Ectodermal cell (in vitro differentiated cells): ENCODE measurements around the gene SLC36A3. TPM values are rescaled to one million over a fixed set of nuclear protein-coding genes. Genes with fewer than 3 reads are reported as not detected.

ENCODE experiments used
- H3K27ac ChIP-seq: 2 replicates; pipeline ENCODE4 v1.7.0; 2013; ENCODE audit warnings: mild to moderate bottlenecking, low read depth, low read length; ENCODE audit not compliant: insufficient read depth, poor library complexity, severe bottlenecking
- H3K27me3 ChIP-seq: 2 replicates; pipeline ENCODE4 v1.7.0; 2013; ENCODE audit warnings: mild to moderate bottlenecking, low read length; ENCODE audit not compliant: insufficient read depth, control insufficient read depth, poor library complexity, severe bottlenecking
- H3K36me3 ChIP-seq: one replicate; pipeline ENCODE4 v1.7.0; 2013; ENCODE audit warnings: low read length; ENCODE audit not compliant: control insufficient read depth, insufficient read depth
- H3K4me1 ChIP-seq: one replicate; pipeline ENCODE4 v1.7.0; 2013; ENCODE audit warnings: low read length; ENCODE audit not compliant: control insufficient read depth, insufficient read depth
- H3K4me3 ChIP-seq: 2 replicates; pipeline ENCODE4 v1.7.0; 2013; ENCODE audit warnings: low read depth, low read length, control low read depth; ENCODE audit not compliant: insufficient read depth
- H3K9me3 ChIP-seq: 2 replicates; pipeline ENCODE4 v1.7.0; 2013; ENCODE audit warnings: mild to moderate bottlenecking, low read length, moderate library complexity; ENCODE audit not compliant: control insufficient read depth
- WGBS, 2 experiments: methylation state at CpG; one replicate each; pipeline ENCODE4 v1.1.7; 2013; ENCODE audit warnings: missing lambda C conversion rate in 2 of 2; 5-methylcytosine and 5-hydroxymethylcytosine counted together
- polyA plus RNA-seq, 4 experiments: library from polyadenylated mRNA; stranded (reverse); fragments of 50-300 nt; gene quantifications; one replicate each; pipeline ENCODE4 v1.2.3, GENCODE V29; 2013

The SLC36A3 gene
- polyA plus RNA-seq (2013, experiment 1 of 4): not detected
- not detected for polyA plus RNA-seq (2013, experiment 2 of 4)
- not detected for polyA plus RNA-seq (2013, experiment 3 of 4)
- not detected for polyA plus RNA-seq (2013, experiment 4 of 4)

DNA sequence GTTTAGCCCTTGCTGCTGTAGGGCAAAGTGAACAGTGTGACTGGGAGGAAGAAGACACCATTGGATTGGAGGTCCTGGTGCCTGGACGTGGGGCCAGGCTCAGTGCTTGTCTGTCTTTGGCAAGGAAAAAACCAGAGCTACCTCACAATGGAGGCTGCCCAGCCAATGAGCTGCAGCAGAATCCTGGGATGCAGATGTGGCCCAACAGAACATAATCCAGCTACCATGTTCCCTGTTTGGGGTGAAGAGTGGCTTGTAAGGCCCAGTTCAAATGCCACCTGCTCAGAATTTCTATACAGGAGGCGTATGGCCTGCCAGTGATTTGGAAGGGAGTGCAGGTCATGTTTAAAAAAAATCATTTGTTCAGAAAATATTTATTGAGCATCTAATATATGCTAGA, at the start of gene SLC36A3:
SLC36A3 (minus strand) TSS at position 101 of the 400 bp plus-strand sequence. CDS start 412 bp downstream, outside the sequence.
- H3K27ac ChIP-seq: no peak within 1 kb of the TSS
- no peaks in the 10 kb centered on the region for H3K36me3 ChIP-seq
- no peaks in the 10 kb centered on the region for H3K27me3 ChIP-seq
- WGBS, 2 experiments: 75 to 80% methylated on average over 1 to 2 of the region's 2 CpGs
- H3K9me3 ChIP-seq: no peaks in the 10 kb centered on the region
- no peaks in the 10 kb centered on the region for H3K4me1 ChIP-seq
- H3K4me3 ChIP-seq: no peak within 1 kb of the TSS

DNA sequence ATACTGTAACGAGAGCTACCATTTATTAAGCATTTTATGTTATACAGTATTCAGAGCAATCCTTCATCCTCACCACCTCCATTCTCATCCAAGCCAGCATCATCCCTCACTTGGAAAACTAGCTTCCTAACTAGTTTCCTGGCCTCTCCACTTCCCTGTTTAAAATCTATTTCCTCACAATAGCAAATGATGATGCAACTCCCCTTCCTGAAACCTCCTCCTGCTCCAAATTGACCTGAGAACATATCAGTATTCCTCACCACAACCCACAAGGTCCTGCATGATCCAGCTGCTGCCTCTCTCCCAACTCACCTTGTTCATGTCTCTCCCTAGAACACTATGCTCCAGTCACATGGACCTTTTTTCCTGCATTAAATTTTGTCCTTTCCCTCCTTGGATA, 48.1 kb upstream of the SLC36A3 start:
- Histone ChIP-seq H3K4me3 (no peak overlapping the region), H3K36me3 (no peaks in the 10 kb centered on the region), H3K4me1 (peaks cover 13% of the 10 kb centered on the region), H3K27ac (no peak overlapping the region), H3K9me3 (no peaks in the 10 kb centered on the region), H3K27me3 (peaks cover 53% of the 10 kb centered on the region)
- WGBS, 2 experiments: 96 to 100% methylated on average over 1 of the region's 1 CpG

DNA sequence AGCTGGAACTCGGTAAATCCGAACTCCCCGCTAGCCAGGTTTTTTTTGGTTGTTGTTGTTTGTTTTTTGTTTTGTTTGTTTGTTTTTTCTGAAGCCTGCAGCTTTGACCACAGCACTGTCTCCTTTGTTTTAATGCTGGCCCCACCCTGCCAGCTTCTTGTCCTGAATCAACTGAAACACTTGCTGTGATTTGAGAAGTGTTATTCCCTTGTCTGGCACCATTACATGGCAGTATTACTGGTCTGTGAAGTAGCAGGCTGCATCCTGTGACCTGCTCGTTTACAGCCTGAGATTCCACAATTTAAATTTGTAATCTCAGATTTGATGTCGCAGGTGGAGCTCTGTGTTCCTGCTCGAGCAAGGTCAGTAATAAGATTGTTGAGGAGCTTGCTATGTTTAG, 45.2 kb upstream of the SLC36A3 start:
- H3K27ac ChIP-seq: no peak overlapping the region
- WGBS, 2 experiments: 37 to 43% methylated on average over 6 of the region's 6 CpGs

DNA sequence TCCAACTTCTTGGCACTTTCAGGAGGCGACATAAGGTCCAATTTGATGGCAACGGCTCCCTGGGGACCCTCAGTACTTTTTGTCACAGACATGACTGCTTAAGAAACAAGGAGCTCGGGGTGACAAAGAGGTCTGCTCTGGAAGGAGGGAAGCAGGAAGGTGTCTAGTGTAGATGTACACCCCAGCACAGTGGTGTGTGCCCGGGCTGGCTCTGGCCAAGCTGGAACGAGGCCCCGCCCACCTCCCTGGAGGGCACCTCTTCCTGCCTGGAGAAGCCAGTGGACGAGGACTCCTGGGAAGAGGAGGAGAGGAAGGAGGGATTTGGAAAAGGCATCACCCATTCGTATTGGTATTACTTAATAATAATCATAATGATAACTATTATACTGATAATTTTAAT, 43.8 kb upstream of the SLC36A3 start, which contains the start of gene SLC36A2:
SLC36A2 (minus strand) TSS at position 191 of the 400 bp plus-strand sequence; CDS start at position 92, 99 bp downstream.
- Histone ChIP-seq H3K27ac (no peak within 1 kb of the TSS), H3K27me3 (peaks cover 78% of the 10 kb centered on the region), H3K4me1 (peaks cover 30% of the 10 kb centered on the region), H3K36me3 (no peaks in the 10 kb centered on the region), H3K9me3 (no peaks in the 10 kb centered on the region), H3K4me3 (no peak within 1 kb of the TSS)
- WGBS, 2 experiments: 85 to 88% methylated on average over 6 to 7 of the region's 8 CpGs

More for the DNA sequence above, 45.2 kb upstream of the SLC36A3 start:
- no peak overlapping the region for H3K4me3 ChIP-seq
- peaks cover 30% of the 10 kb centered on the region for H3K4me1 ChIP-seq
- no peaks in the 10 kb centered on the region for H3K36me3 ChIP-seq
- H3K27me3 ChIP-seq: peaks cover 69% of the 10 kb centered on the region
- H3K9me3 ChIP-seq: no peaks in the 10 kb centered on the region

DNA sequence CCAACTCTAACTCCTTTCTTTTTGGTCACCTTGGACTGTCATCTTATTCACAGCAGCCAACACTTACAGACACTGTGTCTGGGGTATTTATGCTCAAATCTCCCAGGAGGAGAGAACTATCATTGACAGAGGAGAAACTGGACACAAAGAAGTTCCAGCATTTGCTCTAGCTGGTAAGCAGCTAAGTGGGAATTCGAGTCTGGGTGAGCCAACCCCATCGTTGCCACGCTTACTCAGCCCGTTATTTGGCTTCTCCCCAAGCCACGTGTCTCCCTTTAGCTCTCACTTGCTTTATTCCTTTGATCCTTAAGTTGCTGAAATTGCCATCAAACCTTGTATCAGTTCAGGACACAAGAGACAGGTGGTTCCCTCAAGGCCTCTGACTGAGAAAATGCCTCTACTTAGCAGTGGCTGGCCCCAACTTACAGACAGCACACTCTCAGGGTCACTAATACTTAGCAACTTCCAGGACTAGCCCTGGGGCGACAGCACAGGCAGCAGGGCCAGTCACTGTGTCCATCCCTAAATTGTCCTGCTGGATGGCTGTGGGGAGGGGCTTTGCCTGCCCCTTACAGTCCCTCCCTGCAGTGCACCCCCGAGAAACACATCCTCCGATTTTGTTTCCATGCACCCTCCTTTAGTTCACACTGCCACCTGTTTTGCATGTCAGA, 42.4 kb upstream of the SLC36A3 start:
- 55 to 59% methylated on average over 8 of the region's 8 CpGs for WGBS, 2 experiments
- H3K4me3 ChIP-seq: no peak overlapping the region
- H3K27me3 ChIP-seq: peaks cover 67% of the 10 kb centered on the region
- H3K9me3 ChIP-seq: no peaks in the 10 kb centered on the region
- H3K4me1 ChIP-seq: peaks cover 30% of the 10 kb centered on the region
- H3K27ac ChIP-seq: no peak overlapping the region
- H3K36me3 ChIP-seq: no peaks in the 10 kb centered on the region

DNA sequence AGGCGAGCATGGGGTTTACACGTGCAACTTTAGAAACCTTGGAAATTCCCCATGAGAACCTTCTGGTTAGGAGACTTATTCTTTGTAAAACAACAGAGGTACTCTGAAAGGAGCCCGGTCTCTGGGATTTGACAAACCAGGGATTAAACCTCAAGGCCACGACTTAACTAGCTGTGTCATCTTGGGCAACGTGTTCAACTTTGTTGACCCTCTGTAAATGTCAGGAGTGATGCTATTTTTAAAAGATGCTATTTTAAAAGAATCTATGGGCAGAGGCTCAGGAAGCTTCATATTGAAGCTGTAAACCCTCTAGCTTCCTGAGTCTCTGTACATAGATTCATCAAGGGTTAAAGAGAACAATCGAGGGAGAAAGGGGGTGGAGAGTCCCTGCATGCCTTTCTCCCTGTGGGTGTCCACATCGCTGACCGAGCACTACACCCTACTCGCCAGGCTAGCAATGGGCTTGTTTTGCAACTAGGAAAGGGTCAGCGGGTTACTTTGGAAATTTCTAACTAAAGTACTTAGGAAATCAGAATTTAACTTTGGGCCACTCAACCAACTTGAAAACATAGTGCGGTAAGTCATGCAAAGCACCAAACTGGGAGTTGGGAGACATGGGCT, 41.7 kb upstream of the SLC36A3 start:
- 34 to 35% methylated on average over 11 of the region's 11 CpGs for WGBS, 2 experiments
- H3K4me3 ChIP-seq: no peak overlapping the region

DNA sequence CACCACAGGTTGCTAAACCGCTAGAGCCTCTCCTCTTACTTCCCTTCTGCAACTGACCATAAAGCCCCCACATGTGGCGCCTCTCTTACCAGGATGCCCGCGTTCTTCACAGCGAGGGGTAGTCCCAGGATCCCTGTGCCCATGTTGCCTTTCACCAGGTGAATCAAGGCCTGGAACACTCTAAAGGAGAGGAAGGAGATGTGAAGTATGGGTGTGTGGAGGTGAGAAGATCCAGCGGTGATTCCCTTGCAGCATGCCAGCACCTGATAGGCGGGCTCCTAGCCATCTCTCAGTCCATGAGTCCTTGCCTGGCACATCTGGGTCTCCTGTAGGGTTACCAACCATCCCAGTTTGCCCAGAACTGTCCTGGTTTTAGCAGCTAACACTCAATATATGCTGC, 40.5 kb upstream of the SLC36A3 start:
- H3K27me3 ChIP-seq: peaks cover 57% of the 10 kb centered on the region
- H3K27ac ChIP-seq: no peak overlapping the region
- no peak overlapping the region for H3K4me3 ChIP-seq
- H3K4me1 ChIP-seq: peaks cover 30% of the 10 kb centered on the region
- H3K9me3 ChIP-seq: no peaks in the 10 kb centered on the region
- no peaks in the 10 kb centered on the region for H3K36me3 ChIP-seq
- WGBS, 2 experiments: 94% methylated on average over 7 of the region's 7 CpGs

More for the DNA sequence above, 41.7 kb upstream of the SLC36A3 start:
- Histone ChIP-seq H3K36me3 (no peaks in the 10 kb centered on the region), H3K27ac (no peak overlapping the region), H3K9me3 (no peaks in the 10 kb centered on the region), H3K27me3 (peaks cover 65% of the 10 kb centered on the region), H3K4me1 (peaks cover 30% of the 10 kb centered on the region)

DNA sequence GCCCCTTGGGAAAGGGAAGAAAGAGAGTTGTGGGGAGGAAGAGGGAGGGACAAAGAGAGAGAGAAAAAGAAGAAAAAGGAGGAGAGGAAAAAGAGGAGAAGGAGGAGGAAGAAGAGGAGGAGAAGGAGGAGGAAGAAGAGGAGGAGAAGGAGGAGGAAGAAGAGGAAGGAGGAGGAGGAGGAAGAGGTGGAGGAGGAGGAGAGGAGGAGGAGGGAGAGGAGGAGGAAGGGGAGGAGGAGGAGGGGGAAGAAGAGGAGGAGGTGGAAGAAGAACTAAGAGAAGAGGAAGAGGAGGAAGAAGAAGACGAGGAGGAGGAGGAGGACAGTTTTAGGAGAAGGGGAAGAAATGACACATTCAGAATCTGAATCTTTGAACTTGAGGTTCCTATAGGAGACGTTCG, 36.4 kb upstream of the SLC36A3 start:
- Histone ChIP-seq H3K27ac (no peak overlapping the region), H3K9me3 (no peaks in the 10 kb centered on the region), H3K4me1 (peaks cover 6% of the 10 kb centered on the region), H3K36me3 (no peaks in the 10 kb centered on the region), H3K4me3 (no peak overlapping the region), H3K27me3 (peaks cover 26% of the 10 kb centered on the region)
- 89 to 91% methylated on average over 3 of the region's 3 CpGs for WGBS, 2 experiments

DNA sequence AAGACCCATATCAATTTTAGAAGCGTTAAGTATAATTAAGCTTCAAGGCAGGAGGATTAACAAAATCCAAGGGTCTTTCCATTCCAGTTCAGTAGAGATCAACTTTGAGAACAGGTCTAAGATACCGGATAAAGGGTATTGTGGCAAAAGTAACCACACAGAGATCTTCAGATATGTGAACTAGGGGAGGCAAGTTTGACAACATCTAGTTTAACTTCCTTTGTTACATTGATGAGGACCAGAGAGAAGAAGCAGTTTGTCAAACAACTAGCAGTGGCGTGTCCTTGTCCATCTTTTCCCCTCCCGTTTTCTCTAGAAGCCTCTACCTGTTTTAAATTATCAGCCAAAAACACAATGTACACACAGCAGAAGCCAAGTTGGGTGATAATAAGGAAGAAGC, 35.2 kb upstream of the SLC36A3 start:
- Histone ChIP-seq H3K27me3 (peaks cover 18% of the 10 kb centered on the region), H3K4me1 (no peaks in the 10 kb centered on the region), H3K9me3 (no peaks in the 10 kb centered on the region), H3K36me3 (no peaks in the 10 kb centered on the region), H3K4me3 (no peak overlapping the region), H3K27ac (no peak overlapping the region)
- WGBS, 2 experiments: 96% methylated on average over 3 to 4 of the region's 4 CpGs

DNA sequence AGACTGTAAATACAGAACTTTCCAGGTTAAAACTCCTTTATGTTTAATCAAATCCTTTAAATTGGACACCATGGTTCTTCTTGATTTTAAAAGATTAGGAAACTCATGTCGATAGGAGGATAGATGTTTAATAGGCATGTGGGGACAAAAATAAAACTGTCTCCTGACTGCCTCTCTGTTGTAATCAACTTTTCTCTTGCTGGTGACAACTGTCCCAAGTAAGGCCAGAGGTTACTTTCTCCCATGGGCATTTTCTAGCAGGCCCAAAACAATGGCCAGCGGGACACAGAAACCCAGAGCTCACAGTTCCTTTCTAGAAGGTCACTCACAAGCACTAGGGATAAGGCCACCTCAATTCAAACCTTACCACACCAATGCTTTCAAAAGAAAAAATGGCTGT, 29.3 kb upstream of the SLC36A3 start:
- H3K4me3 ChIP-seq: no peak overlapping the region
- no peak overlapping the region for H3K27ac ChIP-seq
- no peaks in the 10 kb centered on the region for H3K36me3 ChIP-seq
- H3K4me1 ChIP-seq: no peaks in the 10 kb centered on the region
- no peaks in the 10 kb centered on the region for H3K27me3 ChIP-seq
- whole genome bisulfite sequencing, 2 experiments: 87 to 96% methylated on average over 2 of the region's 2 CpGs
- H3K9me3 ChIP-seq: no peaks in the 10 kb centered on the region
